Measurements from ENCODE around the gene C2orf76. TPM values are rescaled to one million over a fixed set of nuclear protein-coding genes. Genes with fewer than 3 reads are reported as not detected.

C2orf76 gene
- 7.0 and 9.8 TPM in 2 replicates for total RNA-seq

DNA sequence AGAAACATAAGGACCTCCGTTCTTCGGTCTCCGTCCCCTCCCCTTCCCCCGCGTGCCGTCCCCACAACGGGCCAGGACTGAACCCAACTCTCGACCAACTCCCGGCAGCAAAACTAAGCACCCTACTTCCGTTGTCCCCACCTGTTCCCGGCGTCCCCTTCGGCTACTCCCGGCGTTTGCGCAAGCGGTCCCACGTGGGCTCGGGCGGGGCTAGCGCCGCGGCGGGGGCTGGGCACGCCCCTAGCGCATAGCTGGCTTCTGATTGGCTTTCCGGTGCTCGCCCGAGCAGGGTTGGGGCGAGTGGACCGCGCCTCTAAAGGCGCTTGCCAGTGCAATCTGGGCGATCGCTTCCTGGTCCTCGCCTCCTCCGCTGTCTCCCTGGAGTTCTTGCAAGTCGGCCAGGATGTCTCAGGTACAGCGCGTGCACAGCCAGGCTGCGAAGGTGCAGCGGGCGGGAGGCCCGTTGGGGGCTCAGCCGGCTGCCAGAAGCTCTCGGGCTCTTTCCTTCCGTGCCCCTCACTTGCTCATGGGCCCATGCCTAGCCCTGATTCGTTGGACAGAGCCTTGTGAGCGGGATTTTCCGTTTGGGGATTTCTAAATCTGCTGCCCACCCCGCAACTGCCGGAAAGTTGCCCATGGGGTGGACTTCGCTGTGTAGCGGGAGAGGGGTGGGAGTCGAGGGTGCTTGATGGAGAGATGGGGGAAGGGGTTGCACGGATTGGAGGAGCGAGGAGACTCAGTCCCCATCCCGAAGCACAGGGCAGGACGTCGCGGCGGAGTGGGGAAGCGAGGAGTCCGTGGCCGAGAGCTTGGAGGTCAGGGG, at the start of gene C2orf76, which contains the start of gene DBI:
TSS of gene C2orf76 (minus strand) at position 186 of the 823 bp plus-strand sequence. CDS start 26,875 bp downstream, outside the sequence.
TSS of gene DBI (plus strand) at position 329 of the 823 bp plus-strand sequence. CDS start at position 404, 75 bp downstream.

Other genes with a start within 250 kb of the C2orf76 start
- not detected in 2 replicates for gene C1QL2, start 208.1 kb downstream of the C2orf76 start, total RNA-seq
- 45.4 and 60.0 TPM in 2 replicates for gene STEAP3, start 143.0 kb downstream of the C2orf76 start, total RNA-seq
- 71.2 and 91.3 TPM in 2 replicates for gene DBI, start 143 bp upstream of the C2orf76 start, total RNA-seq
- 0.32 TPM in 1 of 2 replicates, not detected in the other for gene TMEM37, start 65.0 kb upstream of the C2orf76 start, total RNA-seq
- not detected in 2 replicates for gene SCTR, start 157.6 kb upstream of the C2orf76 start, total RNA-seq
- 0.32 and 0.36 TPM in 2 replicates for gene CFAP221, start 177.6 kb upstream of the C2orf76 start, total RNA-seq